ENCODE data around the gene TSTD1. TPM values are rescaled to one million over a fixed set of nuclear protein-coding genes. Genes with fewer than 3 reads are reported as not detected.

The TSTD1 gene
- total and polyA plus RNA-seq, 10 of the 15 experiments (the other 5 are each of a cell fraction or from before 2014, with no cell fraction given) = 33.3 to 145 (median 89.4) TPM

- TF ChIP-seq BCLAF1 (IDR thresholded peaks at IDR 0.05) (no peak), SP1 (IDR thresholded peaks at IDR 0.05; ENCODE audit: low read depth, low read length) (no peak), SMAD5 (IDR thresholded peaks at IDR 0.05; ENCODE audit: low read depth) (no peak), YY1 (IDR thresholded peaks at IDR 0.05; ENCODE audit: low read depth, low read length) (no peak), NR2F1 (conservative IDR thresholded peaks at IDR 0.05) (no peak), MTA2 (IDR thresholded peaks at IDR 0.05; ENCODE audit: low read depth) (no peak), POLR2AphosphoS2 (IDR thresholded peaks at IDR 0.05; ENCODE audit: low read depth, low read length) (no peak)
Observed at GRCh38 chr1:161074676-161075368, 36.1 kb upstream of the TSTD1 start (continued).

- no peak overlapping the region for H3K4me3 ChIP-seq
- no peak overlapping the region for H2AFZ ChIP-seq (ENCODE audit: control insufficient read depth, low read depth, low read length)
- WGBS (ENCODE audit: insufficient coverage, insufficient replicate concordance, low lambda C conversion rate, missing lambda C conversion rate) = 60% methylated on average over 7 of the region's 7 CpGs
- TF ChIP-seq KAT2A (conservative IDR thresholded peaks at IDR 0.05; ENCODE audit: control insufficient read depth, low read depth, low read length) (no peak), SIX5 (IDR thresholded peaks at IDR 0.05; ENCODE audit: low read depth, low read length, severe bottlenecking) (no peak), TCF7 (IDR thresholded peaks at IDR 0.05; ENCODE audit: borderline replicate concordance) (no peak), GABPA (IDR thresholded peaks at IDR 0.05; ENCODE audit: low read depth) (no peak), RAD21 (IDR thresholded peaks at IDR 0.05; ENCODE audit: insufficient read depth, low read depth, low read length) (no peak), ZNF24 (IDR thresholded peaks at IDR 0.05) (no peak), JUND (IDR thresholded peaks at IDR 0.05; ENCODE audit: low read depth, low read length) (no peak), EED (IDR thresholded peaks at IDR 0.05; ENCODE audit: low read depth) (no peak), TBL1XR1 (IDR thresholded peaks at IDR 0.05; ENCODE audit: low read depth, low read length) (no peak)
- no peaks in the 10 kb centered on the region for H3K36me3 ChIP-seq (ENCODE audit: control insufficient read depth in 2 of 2, insufficient read depth in 2 of 2, low read length in 1 of 2)
- H3K79me2 ChIP-seq (ENCODE audit: control insufficient read depth, insufficient read depth, low read length) = peaks cover 13% of the 10 kb centered on the region
- ChIA-PET POLR2A (interaction anchor here (0.6 kb wide), 1 partner anchor 197 kb away, joined by 3 read pairs; no protein-coding TSS in a partner anchor), CTCF (interaction anchor here (0.7 to 4.8 kb wide), 6 partner anchors 19 to 559 kb away, joined by 3 to 52 read pairs (median 3); no protein-coding TSS in a partner anchor), RAD21 (ENCODE audit: unreplicated experiment) (interaction anchor here (1.3 to 6.4 kb wide), 2 partner anchors 22 to 29 kb away, joined by 3 to 90 read pairs; partner anchors contain the start of gene KLHDC9), SMC1A (ENCODE audit: uncharacterized antibody, unreplicated experiment) (interaction anchor here (0.8 to 1.3 kb wide), 2 partner anchors 21 to 76 kb away, joined by 5 read pairs; no protein-coding TSS in a partner anchor)
- DNase-seq (ENCODE audit: low read depth, low spot score) = no peak
- H4K20me1 ChIP-seq (ENCODE audit: control insufficient read depth, insufficient read depth) = no peaks in the 10 kb centered on the region
- no peak overlapping the region; the same call in 1 of the 2 replicates for H3K4me2 ChIP-seq (ENCODE audit: control insufficient read depth, insufficient read depth)
- no peak for ATAC-seq
- no peak overlapping the region for H3K27ac ChIP-seq (ENCODE audit: control insufficient read depth, insufficient read depth)
- in situ Hi-C loops (cut with MboI) = no loop called here
- H3K9me3 ChIP-seq (replicated peaks; ENCODE audit: control insufficient read depth, insufficient read depth, low read length) = no peaks in the 10 kb centered on the region
- no peak for FAIRE-seq
- intact Hi-C loops (cut with micrococcal nuclease; ENCODE audit: unreplicated experiment) = no loop called here
- H3K4me1 ChIP-seq (ENCODE audit: control insufficient read depth, insufficient read depth, low read length) = peaks cover 11% of the 10 kb centered on the region
- no peak overlapping the region for H3K9ac ChIP-seq (ENCODE audit: control insufficient read depth, insufficient read depth, low read length)
- H3K27me3 ChIP-seq (replicated peaks in 1 of 2; ENCODE audit: control insufficient read depth in 2 of 2, insufficient read depth in 2 of 2, low read length in 1 of 2) = no peaks in the 10 kb centered on the region
- no TSS peak for BruUV-seq (replicated peaks)
Observed at GRCh38 chr1:161073474-161074121, 34.8 kb upstream of the TSTD1 start.
